Measurements from ENCODE around the gene IMMP2L.
"Not testable (repeated sequence)": the region's sequence is repeated elsewhere in the genome, so short reads cannot be mapped to it uniquely, and the experiment has no call there.

GRCh38 chr7:111450705-111451104 is 111.6 kb downstream of the IMMP2L start:
- not testable (repeated sequence) for TF ChIP-seq CTCF (IDR thresholded peaks at IDR 0.05 in 4 of 5, conservative IDR thresholded peaks at IDR 0.05 in 1 of 5); POLR2A (IDR thresholded peaks at IDR 0.05)

All from gastrocnemius medialis (tissue), 4 donors.